Measurements from ENCODE around the gene BCL2. TPM values are rescaled to one million over a fixed set of nuclear protein-coding genes. Genes with fewer than 3 reads are reported as not detected.

BCL2 gene
- total RNA-seq, 1 experiment from 2014 or later, result 1.3 TPM

- no peak overlapping the region for H3T11ph ChIP-seq (ENCODE audit: low read length)
- no peaks in the 10 kb centered on the region for H3K23me2 ChIP-seq (ENCODE audit: insufficient read length, low read depth, low read length, poor library complexity, severe bottlenecking)
- H3K14ac ChIP-seq (ENCODE audit: insufficient read depth, low read length), result no peak overlapping the region
- H3K23ac ChIP-seq (ENCODE audit: insufficient read length, low read depth, low read length), result no peak overlapping the region
- H2BK15ac ChIP-seq (ENCODE audit: low read depth, low read length), result no peak overlapping the region
- no peak overlapping the region for H4K8ac ChIP-seq (replicated peaks; ENCODE audit: insufficient read length, low read depth, low read length)
- no peak overlapping the region for H3K4me2 ChIP-seq (ENCODE audit: insufficient read depth, insufficient read length, low read length)
- DNase-seq, result no peak
- Mint-ChIP-seq H3K4me3 (no peak overlapping the region), H3K4me1 (no peaks in the 10 kb centered on the region), H3K27ac (no peak overlapping the region), H3K9me3 (peaks cover 6 to 9% of the 10 kb centered on the region in 2 experiments; a peak in 3 of 5 replicates), H3K36me3 (ENCODE audit: insufficient read depth in 1 of 3, low read depth in 3 of 3) (peaks cover 0 to 5% (median 2%) of the 10 kb centered on the region in 3 experiments; a peak in 1 of 7 replicates), H3K27me3 (ENCODE audit: low read depth) (no peaks in the 10 kb centered on the region; the same call in 1 of the 2 replicates)
- H3K18ac ChIP-seq (ENCODE audit: insufficient read length, low read depth, low read length), result no peak overlapping the region
- WGBS (ENCODE audit: extremely low coverage, insufficient read length, low lambda C conversion rate), result no CpG with 5 or more reads among the region's 9 CpGs
- no peak overlapping the region for H2BK12ac ChIP-seq (ENCODE audit: insufficient read length, low read depth, low read length)
- no peak overlapping the region for H3K9ac ChIP-seq (ENCODE audit: extremely low read depth, insufficient read length, low read length)
- no peaks in the 10 kb centered on the region for H3K79me2 ChIP-seq (ENCODE audit: insufficient read depth, low read length)
- no peak overlapping the region for H2BK5ac ChIP-seq (ENCODE audit: insufficient read length, low read length)
- no peaks in the 10 kb centered on the region for H3K27me3 ChIP-seq (ENCODE audit: insufficient read depth, low read length)
- no peak overlapping the region for H2AK5ac ChIP-seq (ENCODE audit: insufficient read length, low read length)
- H3K27ac ChIP-seq (ENCODE audit: insufficient read length, low read depth, low read length), result no peak overlapping the region
- H2AFZ ChIP-seq (ENCODE audit: low read length), result no peak overlapping the region
- H3K56ac ChIP-seq (ENCODE audit: insufficient read length, low read depth, low read length), result no peak overlapping the region
- H4K91ac ChIP-seq (ENCODE audit: insufficient read length, low read depth, low read length), result no peak overlapping the region
- H3K9me3 ChIP-seq (ENCODE audit: control insufficient read depth, low read depth, low read length), result no peaks in the 10 kb centered on the region
- no peaks in the 10 kb centered on the region for H3K79me1 ChIP-seq (ENCODE audit: insufficient read depth, low read depth, low read length, poor library complexity, severe bottlenecking)
- no peak overlapping the region for H3K4ac ChIP-seq (ENCODE audit: low read depth, low read length)
- no peak overlapping the region for H2BK120ac ChIP-seq (ENCODE audit: low read depth, low read length, poor library complexity, severe bottlenecking)
- no peak overlapping the region for H2BK20ac ChIP-seq (ENCODE audit: low read depth, low read length, poor library complexity, severe bottlenecking)
- TF ChIP-seq, protein P1, sequence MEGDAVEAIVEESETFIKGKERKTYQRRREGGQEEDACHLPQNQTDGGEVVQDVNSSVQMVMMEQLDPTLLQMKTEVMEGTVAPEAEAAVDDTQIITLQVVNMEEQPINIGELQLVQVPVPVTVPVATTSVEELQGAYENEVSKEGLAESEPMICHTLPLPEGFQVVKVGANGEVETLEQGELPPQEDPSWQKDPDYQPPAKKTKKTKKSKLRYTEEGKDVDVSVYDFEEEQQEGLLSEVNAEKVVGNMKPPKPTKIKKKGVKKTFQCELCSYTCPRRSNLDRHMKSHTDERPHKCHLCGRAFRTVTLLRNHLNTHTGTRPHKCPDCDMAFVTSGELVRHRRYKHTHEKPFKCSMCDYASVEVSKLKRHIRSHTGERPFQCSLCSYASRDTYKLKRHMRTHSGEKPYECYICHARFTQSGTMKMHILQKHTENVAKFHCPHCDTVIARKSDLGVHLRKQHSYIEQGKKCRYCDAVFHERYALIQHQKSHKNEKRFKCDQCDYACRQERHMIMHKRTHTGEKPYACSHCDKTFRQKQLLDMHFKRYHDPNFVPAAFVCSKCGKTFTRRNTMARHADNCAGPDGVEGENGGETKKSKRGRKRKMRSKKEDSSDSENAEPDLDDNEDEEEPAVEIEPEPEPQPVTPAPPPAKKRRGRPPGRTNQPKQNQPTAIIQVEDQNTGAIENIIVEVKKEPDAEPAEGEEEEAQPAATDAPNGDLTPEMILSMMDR (conservative IDR thresholded peaks at IDR 0.05), result no peak
- H3K4me1 ChIP-seq (ENCODE audit: insufficient read depth, low read length), result no peaks in the 10 kb centered on the region
- no peak overlapping the region for H4K5ac ChIP-seq (ENCODE audit: insufficient read length, low read depth, low read length)
- H4K20me1 ChIP-seq (ENCODE audit: control insufficient read depth, insufficient read depth, insufficient read length), result no peaks in the 10 kb centered on the region
These were observed 102.9 kb downstream of the BCL2 start for GRCh38 chr18:63216516-63217311.

Measured in H9 (cell line).